Bronchus fibroblast of lung (primary cell): Measurements from ENCODE around the gene EVA1B. TPM values are rescaled to one million over a fixed set of nuclear protein-coding genes. Genes with fewer than 3 reads are reported as not detected.

Experiments
- total RNA-seq: library from RNA; depleted of rRNA; stranded (reverse); fragments of >200 nt; gene quantifications from 2 replicates; pipeline ENCODE4 v1.2.3, GENCODE V29; 2015

The EVA1B gene, protein sequence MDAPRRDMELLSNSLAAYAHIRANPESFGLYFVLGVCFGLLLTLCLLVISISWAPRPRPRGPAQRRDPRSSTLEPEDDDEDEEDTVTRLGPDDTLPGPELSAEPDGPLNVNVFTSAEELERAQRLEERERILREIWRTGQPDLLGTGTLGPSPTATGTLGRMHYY
- total RNA-seq = 319 and 343 TPM in 2 replicates

DNA sequence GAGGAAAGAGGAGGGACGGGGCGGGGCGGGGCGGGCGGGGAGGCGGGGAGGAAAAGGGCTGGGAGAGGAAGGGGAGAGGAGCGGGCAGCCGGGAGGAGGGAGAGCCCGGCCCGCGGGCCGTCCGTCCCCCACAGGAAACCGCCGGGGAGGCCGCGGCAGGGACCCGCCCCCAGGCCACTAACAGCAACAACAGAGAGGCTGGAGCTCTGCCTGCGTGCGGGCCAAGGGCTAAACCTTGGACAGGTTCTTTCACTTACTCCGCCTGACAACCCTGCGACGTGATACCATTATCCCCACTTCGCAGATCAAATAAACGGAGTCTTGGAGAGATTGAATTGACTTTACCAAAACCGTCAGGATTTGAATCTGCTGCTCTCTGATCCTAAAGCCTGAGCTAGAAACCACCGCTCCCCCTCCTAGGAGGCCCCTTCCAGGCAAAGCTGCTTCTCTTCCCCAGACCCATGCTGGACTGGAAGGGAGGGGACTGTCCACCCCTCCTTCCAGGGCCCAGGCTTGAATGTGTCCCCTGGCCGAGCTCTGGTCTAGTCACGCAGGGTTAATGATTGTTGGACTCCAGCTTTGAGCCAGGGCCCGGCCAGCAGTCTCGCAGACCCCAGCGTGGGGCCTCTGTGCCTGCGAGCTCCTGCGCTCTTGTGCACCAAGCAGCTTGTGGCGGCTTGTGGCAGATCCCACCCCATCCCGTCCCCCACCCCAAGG lies at the start of gene EVA1B:
EVA1B (minus strand) TSS at position 10 of the 717 bp plus-strand sequence. CDS start 608 bp downstream, outside the sequence.

DNA sequence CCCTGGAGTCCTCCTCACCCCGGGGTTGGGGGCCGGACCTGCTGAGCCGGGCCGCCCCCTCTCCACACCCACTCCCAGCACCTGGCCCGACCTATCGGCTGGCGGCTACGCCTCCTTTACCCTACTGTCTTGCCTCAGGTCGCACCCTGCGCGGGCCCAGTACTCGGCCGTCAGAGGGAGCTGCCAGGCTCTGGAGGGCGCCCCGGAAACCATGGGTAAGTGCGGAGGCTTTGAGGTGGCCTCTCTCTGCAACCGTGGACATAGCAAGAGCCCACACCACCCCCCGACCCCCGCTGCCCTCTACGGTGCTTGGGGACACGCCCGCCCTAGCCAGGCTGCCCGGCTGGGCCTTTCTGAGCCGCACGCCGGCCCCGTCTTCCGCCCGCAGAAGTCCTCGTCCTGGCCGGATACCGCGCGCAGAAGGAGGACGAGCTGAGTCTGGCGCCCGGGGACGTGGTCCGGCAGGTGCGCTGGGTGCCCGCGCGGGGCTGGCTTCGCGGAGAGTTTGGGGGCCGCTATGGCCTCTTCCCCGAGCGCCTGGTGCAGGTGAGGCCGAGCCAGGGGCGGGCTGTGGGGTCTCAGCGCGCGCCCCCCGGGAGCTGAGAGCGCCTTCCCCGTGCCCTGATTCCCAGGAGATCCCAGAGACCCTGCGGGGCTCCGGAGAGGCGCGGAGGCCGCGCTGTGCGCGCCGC lies 17.1 kb downstream of the EVA1B start, which contains the start of gene SH3D21:
SH3D21 (plus strand) TSS at position 159 of the 692 bp plus-strand sequence; CDS start at position 212, 53 bp downstream.

Other genes starting within 250 kb of the EVA1B start
- 0.17 and 0.89 TPM in 2 replicates for gene TEKT2, start 239.6 kb downstream of the EVA1B start, total RNA-seq
- gene ADPRS, start 234.8 kb downstream of the EVA1B start, total RNA-seq = 36.6 and 42.5 TPM in 2 replicates
- 1.3 TPM in 2 replicates for gene COL8A2, start 198.4 kb downstream of the EVA1B start, total RNA-seq
- 80.0 and 95.3 TPM in 2 replicates for gene TRAPPC3, start 174.2 kb downstream of the EVA1B start, total RNA-seq
- gene MAP7D1, start 167.5 kb downstream of the EVA1B start, total RNA-seq = 192 and 199 TPM in 2 replicates
- 83.1 and 103 TPM in 2 replicates for gene THRAP3, start 99.2 kb downstream of the EVA1B start, total RNA-seq
- gene SH3D21, start 17.3 kb downstream of the EVA1B start, total RNA-seq = 1.3 and 1.8 TPM in 2 replicates
- gene STK40, start 62.3 kb upstream of the EVA1B start, total RNA-seq = 19.6 and 23.9 TPM in 2 replicates
- 48.8 and 59.3 TPM in 2 replicates for gene LSM10, start 74.3 kb upstream of the EVA1B start, total RNA-seq
- 9.8 and 10.1 TPM in 2 replicates for gene OSCP1, start 126.8 kb upstream of the EVA1B start, total RNA-seq
- 175 and 183 TPM in 2 replicates for gene MRPS15, start 140.7 kb upstream of the EVA1B start, total RNA-seq
- not detected in 2 replicates for gene CSF3R, start 159.3 kb upstream of the EVA1B start, total RNA-seq